ENCODE data around the gene PMEL. TPM values are rescaled to one million over a fixed set of nuclear protein-coding genes. Genes with fewer than 3 reads are reported as not detected.
A peak's percentile ranks its signal among the peaks of the same experiment; 100 is the strongest.

Gene PMEL
- total and polyA plus RNA-seq, 9 of the 15 experiments (the other 6 are each of a cell fraction or from before 2014, with no cell fraction given) = 0.36 to 2.0 (median 0.98) TPM

- TF ChIP-seq CSDE1 (IDR thresholded peaks at IDR 0.05) (0 out of 4 replicates have a peak, but pooled peaks of 1 of the 2 experiments have one; percentile 22), TFAP4 (CRISPR knock-in tag; IDR thresholded peaks at IDR 0.05; ENCODE audit: borderline replicate concordance) (0 out of 2 replicates have a peak, but pooled peaks have one; percentile 10), NBN (IDR thresholded peaks at IDR 0.05; ENCODE audit: low read depth) (0 out of 2 replicates have a peak, but pooled peaks have one; percentile 36), ZBTB7A (IDR thresholded peaks at IDR 0.05; ENCODE audit: borderline replicate concordance, control insufficient read depth, low read depth, low read length) (0 out of 2 replicates have a peak, but pooled peaks have one; percentile 14), TAF15 (IDR thresholded peaks at IDR 0.05; ENCODE audit: low read depth, low read length) (no peak), KDM2B (CRISPR knock-in tag; IDR thresholded peaks at IDR 0.05) (no peak), NR1H2 (CRISPR knock-in tag; IDR thresholded peaks at IDR 0.05) (no peak), ZNF253 (CRISPR knock-in tag; conservative IDR thresholded peaks at IDR 0.05) (no peak), ZNF165 (CRISPR knock-in tag; IDR thresholded peaks at IDR 0.05; ENCODE audit: borderline replicate concordance) (no peak), YY1 (IDR thresholded peaks at IDR 0.05; ENCODE audit: borderline replicate concordance in 1 of 3, control insufficient read depth in 1 of 3, extremely low read depth in 1 of 3, insufficient read depth in 3 of 3, insufficient read length in 1 of 3, insufficient replicate concordance in 2 of 3, low read depth in 1 of 3, low read length in 2 of 3) (no peak), MCM2 (IDR thresholded peaks at IDR 0.05; ENCODE audit: low read depth) (no peak), CREM (IDR thresholded peaks at IDR 0.05; ENCODE audit: low read depth) (0 out of 2 replicates have a peak, but pooled peaks have one; percentile 13), CBFA2T3 (IDR thresholded peaks at IDR 0.05) (no peak), RBM39 (optimal IDR thresholded peaks at IDR 0.05; ENCODE audit: low read depth, low read length) (no peak), HDAC2 (IDR thresholded peaks at IDR 0.05) (no peak), TRIM24 (IDR thresholded peaks at IDR 0.05) (no peak), RREB1 (CRISPR knock-in tag; IDR thresholded peaks at IDR 0.05) (no peak)
- TF ChIP-seq, protein P1, sequence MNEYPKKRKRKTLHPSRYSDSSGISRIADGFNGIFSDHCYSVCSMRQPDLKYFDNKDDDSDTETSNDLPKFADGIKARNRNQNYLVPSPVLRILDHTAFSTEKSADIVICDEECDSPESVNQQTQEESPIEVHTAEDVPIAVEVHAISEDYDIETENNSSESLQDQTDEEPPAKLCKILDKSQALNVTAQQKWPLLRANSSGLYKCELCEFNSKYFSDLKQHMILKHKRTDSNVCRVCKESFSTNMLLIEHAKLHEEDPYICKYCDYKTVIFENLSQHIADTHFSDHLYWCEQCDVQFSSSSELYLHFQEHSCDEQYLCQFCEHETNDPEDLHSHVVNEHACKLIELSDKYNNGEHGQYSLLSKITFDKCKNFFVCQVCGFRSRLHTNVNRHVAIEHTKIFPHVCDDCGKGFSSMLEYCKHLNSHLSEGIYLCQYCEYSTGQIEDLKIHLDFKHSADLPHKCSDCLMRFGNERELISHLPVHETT (CRISPR knock-in tag; conservative IDR thresholded peaks at IDR 0.05 in 1 of 2, IDR thresholded peaks at IDR 0.05 in 1 of 2) = peak in 1 of 2 experiments; percentile 12; a peak in 1 of 4 replicates
- TF ChIP-seq, protein P2, sequence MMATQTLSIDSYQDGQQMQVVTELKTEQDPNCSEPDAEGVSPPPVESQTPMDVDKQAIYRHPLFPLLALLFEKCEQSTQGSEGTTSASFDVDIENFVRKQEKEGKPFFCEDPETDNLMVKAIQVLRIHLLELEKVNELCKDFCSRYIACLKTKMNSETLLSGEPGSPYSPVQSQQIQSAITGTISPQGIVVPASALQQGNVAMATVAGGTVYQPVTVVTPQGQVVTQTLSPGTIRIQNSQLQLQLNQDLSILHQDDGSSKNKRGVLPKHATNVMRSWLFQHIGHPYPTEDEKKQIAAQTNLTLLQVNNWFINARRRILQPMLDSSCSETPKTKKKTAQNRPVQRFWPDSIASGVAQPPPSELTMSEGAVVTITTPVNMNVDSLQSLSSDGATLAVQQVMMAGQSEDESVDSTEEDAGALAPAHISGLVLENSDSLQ (IDR thresholded peaks at IDR 0.05) = peak; percentile 17; the same call in 1 of the 2 replicates
These were observed 35.0 kb downstream of the PMEL start, which contains the start of gene DGKA (continued) for GRCh38 chr12:55930771-55931316.
